ENCODE data around the gene EIF3M. TPM values are rescaled to one million over a fixed set of nuclear protein-coding genes. Genes with fewer than 3 reads are reported as not detected.

EIF3M gene
- total and polyA plus RNA-seq, 2 of the 8 experiments (the other 6 are each of a cell fraction or from before 2014, with no cell fraction given): 302 to 444 TPM

DNA sequence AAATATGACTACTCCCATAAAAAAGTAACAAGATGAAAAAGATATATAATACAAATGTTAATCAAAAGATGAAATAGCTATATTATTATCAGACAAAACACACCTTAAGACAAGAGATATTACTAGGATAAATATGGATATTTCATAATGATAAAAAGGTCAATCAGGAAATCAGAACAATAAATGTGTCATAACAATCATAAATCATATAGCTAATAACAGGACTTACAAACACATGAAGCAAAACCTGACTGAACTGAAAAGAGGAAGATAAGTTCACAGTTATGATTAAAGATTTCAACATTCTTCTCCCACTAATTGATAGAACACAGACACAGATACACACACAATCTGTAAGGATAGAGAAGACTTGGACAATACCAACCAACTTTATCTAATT lies 47.2 kb downstream of the EIF3M start:
- Histone ChIP-seq H4K8ac (ENCODE audit: extremely low read depth, insufficient read depth, low read length) (no peak overlapping the region), H3K18ac (ENCODE audit: extremely low read depth, low read length) (no peak overlapping the region), H4K91ac (replicated peaks; ENCODE audit: insufficient read length, low read length) (no peak overlapping the region), H3K79me1 (ENCODE audit: low read depth, low read length) (no peaks in the 10 kb centered on the region), H2BK120ac (replicated peaks; ENCODE audit: low read depth, low read length) (no peak overlapping the region), H2BK5ac (ENCODE audit: low read depth, low read length) (no peak overlapping the region), H3K27ac (ENCODE audit: low read depth, low read length) (no peak overlapping the region), H3K23ac (ENCODE audit: insufficient read length) (no peak overlapping the region), H3K4ac (replicated peaks; ENCODE audit: insufficient read length, low read depth, low read length) (no peak overlapping the region), H3K14ac (ENCODE audit: insufficient read length) (no peak overlapping the region), H4K5ac (ENCODE audit: insufficient read length, low read depth, low read length) (no peak overlapping the region), H3K9me3 (ENCODE audit: insufficient read depth in 2 of 2, low read depth in 1 of 2, low read length in 1 of 2) (no peaks in the 10 kb centered on the region), H2AFZ (ENCODE audit: low read length) (no peak overlapping the region), H3K4me3 (ENCODE audit: extremely low read depth in 1 of 4, insufficient read depth in 2 of 4, low read depth in 3 of 4, low read length in 4 of 4) (no peak overlapping the region), H2BK12ac (ENCODE audit: low read depth, low read length) (no peak overlapping the region), H3K9ac (replicated peaks in 1 of 4; ENCODE audit: extremely low read depth in 1 of 4, low read depth in 3 of 4, low read length in 3 of 4) (no peak overlapping the region), H2BK20ac (ENCODE audit: low read length) (no peak overlapping the region), H3K23me2 (ENCODE audit: low read depth, low read length) (no peaks in the 10 kb centered on the region), H3K4me2 (ENCODE audit: insufficient read depth in 1 of 2, low read depth in 2 of 2, low read length in 2 of 2) (no peak overlapping the region), H3K56ac (replicated peaks; ENCODE audit: insufficient read length, low read depth, low read length) (no peak overlapping the region), H4K20me1 (replicated peaks in 1 of 2; ENCODE audit: control insufficient read depth in 1 of 2, insufficient read depth in 2 of 2, low read length in 2 of 2) (no peaks in the 10 kb centered on the region), H2BK15ac (ENCODE audit: low read length) (no peak overlapping the region), H2AK5ac (ENCODE audit: low read depth, low read length) (no peak overlapping the region), H3K27me3 (replicated peaks in 1 of 4; ENCODE audit: control insufficient read depth in 3 of 4, extremely low read depth in 1 of 4, insufficient read depth in 3 of 4, low read length in 3 of 4) (no peaks in the 10 kb centered on the region), H3K4me1 (replicated peaks in 1 of 4; ENCODE audit: control insufficient read depth in 3 of 4, insufficient read depth in 4 of 4, low read length in 3 of 4) (no peaks in the 10 kb centered on the region), H3K79me2 (ENCODE audit: control insufficient read depth in 1 of 2, insufficient read depth in 2 of 2, low read length in 2 of 2) (no peaks in the 10 kb centered on the region), H3K36me3 (ENCODE audit: control insufficient read depth in 2 of 4, insufficient read depth in 4 of 4, low read length in 3 of 4) (no peaks in the 10 kb centered on the region)
- FAIRE-seq: no peak
- DNase-seq (ENCODE audit: low read depth in 1 of 2, low spot score in 2 of 2): no peak
- POLR2A ChIA-PET (ENCODE audit: partially characterized antibody): no interaction called here
- CTCF ChIA-PET (ENCODE audit: partially characterized antibody): interaction anchor here (1.3 kb wide), 1 partner anchor 245 kb away, joined by 3 read pairs; no protein-coding TSS in a partner anchor
- TF ChIP-seq CTBP2 (IDR thresholded peaks at IDR 0.05; ENCODE audit: borderline replicate concordance, insufficient read depth, insufficient read length, low read length): no peak
- no peak for TF ChIP-seq POU5F1 (IDR thresholded peaks at IDR 0.05; ENCODE audit: low read depth, low read length)
- no peak for TF ChIP-seq KDM5A (IDR thresholded peaks at IDR 0.05; ENCODE audit: low read length)
- TF ChIP-seq TAF7 (optimal IDR thresholded peaks at IDR 0.05; ENCODE audit: borderline replicate concordance, low read depth, low read length): no peak

Data from H1 (cell line).